Endothelial cell of umbilical vein (primary cell): ENCODE results near the gene GNG10. TPM values are rescaled to one million over a fixed set of nuclear protein-coding genes. Genes with fewer than 3 reads are reported as not detected.

ENCODE experiments used
- BruUV-seq: library from RNA; stranded (reverse); fragments of 400-500 nt; replicated peaks from 2 replicates; lab custom pipeline; 2021; lab: Mats Ljungman, UMichigan
- CTCF ChIA-PET: fragments of 300-600, 350-600 bp; sonication (Branson Sonifier 250); formaldehyde crosslinking; loops from one replicate; lab custom pipeline; 2021; ENCODE audit warnings: antibody characterized with exemption, inconsistent platforms; lab: Charles Lee
- POLR2A ChIA-PET: fragments of 300-600, 350-600 bp; sonication (Branson Sonifier 250); formaldehyde crosslinking; loops from one replicate; lab custom pipeline; 2021; ENCODE audit warnings: antibody characterized with exemption, inconsistent platforms; lab: Charles Lee
- DNase-seq: peaks from one replicate; pipeline ENCODE4 v3.0.0-alpha.2; 2011; ENCODE audit warnings: low read depth, low spot score
- FAIRE-seq: peaks from 2 replicates; lab custom pipeline; 2011; peaks lifted over from hg19 to GRCh38; lab: Jason Lieb, UNC
- H2AFZ ChIP-seq: 2 replicates; pipeline ENCODE4 v1.6.0; 2012; ENCODE audit warnings: low read depth, low read length, control low read depth, inconsistent platforms
- H3K27ac ChIP-seq: 2 replicates; pipeline ENCODE4 v1.5.1; 2011; ENCODE audit warnings: low read depth, mild to moderate bottlenecking, control low read depth, low read length, moderate library complexity; ENCODE audit not compliant: insufficient read depth
- H3K27me3 ChIP-seq, 2 experiments: 2 replicates each; pipeline versions ENCODE4 v1.6.0 to v1.6.1; 2011; ENCODE audit warnings: low read length in 2 of 2, mixed read lengths in 1 of 2; ENCODE audit not compliant: control insufficient read depth in 2 of 2, insufficient read depth in 2 of 2
- H3K36me3 ChIP-seq, 2 experiments: 2 replicates in 1 of 2; 3 replicates in 1 of 2; pipeline ENCODE4 v1.5.1; 2011; ENCODE audit warnings: low read length in 2 of 2, mild to moderate bottlenecking in 1 of 2, moderate library complexity in 1 of 2; ENCODE audit not compliant: control insufficient read depth in 2 of 2, insufficient read depth in 2 of 2; ENCODE audit errors: extremely low read depth in 1 of 2
- H3K4me1 ChIP-seq: 3 replicates; pipeline ENCODE4 v1.5.1; 2011; ENCODE audit warnings: mild to moderate bottlenecking, low read length; ENCODE audit not compliant: control insufficient read depth, insufficient read depth; ENCODE audit errors: extremely low read depth
- H3K4me2 ChIP-seq: 2 replicates; pipeline ENCODE4 v1.6.1; 2011; ENCODE audit warnings: low read length, control low read depth, mixed read lengths; ENCODE audit not compliant: insufficient read depth
- H3K4me3 ChIP-seq, 3 experiments: fragments of 200-600 bp in 1 of 3; sonication (generic), shearing (Covaris generic) in 1 of 3; replicated peaks in 1 of 3; 2 replicates each; pipeline ENCODE4 v1.5.1; 2011 to 2016; ENCODE audit warnings: control low read depth in 3 of 3, low read length in 3 of 3, mild to moderate bottlenecking in 2 of 3, inconsistent platforms in 1 of 3, low read depth in 1 of 3, moderate library complexity in 1 of 3; ENCODE audit not compliant: insufficient read depth in 1 of 3
- H3K79me2 ChIP-seq: 2 replicates; pipeline ENCODE4 v1.6.0; 2012; ENCODE audit warnings: low read length, inconsistent platforms; ENCODE audit not compliant: control insufficient read depth, insufficient read depth
- H3K9ac ChIP-seq: replicated peaks from 2 replicates; pipeline ENCODE3; 2011; ENCODE audit warnings: low read length, control low read depth; ENCODE audit not compliant: insufficient read depth; ENCODE audit errors: extremely low read depth
- H3K9me1 ChIP-seq: replicated peaks from 3 replicates; pipeline ENCODE4 v1.6.0; 2011; ENCODE audit warnings: mild to moderate bottlenecking, low read length; ENCODE audit not compliant: control insufficient read depth, insufficient read depth; ENCODE audit errors: extremely low read depth
- H3K9me3 ChIP-seq: replicated peaks from 2 replicates; pipeline ENCODE4 v1.5.1; 2012; ENCODE audit warnings: low read length, inconsistent platforms; ENCODE audit not compliant: control insufficient read depth, insufficient read depth
- H4K20me1 ChIP-seq: replicated peaks from 2 replicates; pipeline ENCODE3; 2011; ENCODE audit warnings: mild to moderate bottlenecking, low read length; ENCODE audit not compliant: control insufficient read depth, insufficient read depth; ENCODE audit errors: extremely low read depth
- CTCF ChIP-seq, 2 donors: IDR thresholded peaks; 1 replicate in 1 of 2; 2 replicates in 1 of 2; pipeline ENCODE4 v1.5.1; 2011; ENCODE audit warnings: low read length in 2 of 2, mild to moderate bottlenecking in 2 of 2, moderate library complexity in 2 of 2, control low read depth in 1 of 2, inconsistent platforms in 1 of 2, low read depth in 1 of 2; ENCODE audit not compliant: insufficient read depth in 1 of 2; ENCODE audit errors: extremely low read depth in 1 of 2
- FOS ChIP-seq: IDR thresholded peaks from 2 replicates; pipeline ENCODE4 v1.6.1; 2011; ENCODE audit warnings: mild to moderate bottlenecking, low read length, moderate library complexity, borderline replicate concordance; ENCODE audit not compliant: insufficient read depth
- GATA2 ChIP-seq: IDR thresholded peaks from 2 replicates; pipeline ENCODE4 v1.7.0; 2011; ENCODE audit warnings: low read depth, mild to moderate bottlenecking, moderate library complexity, mixed read lengths, low read length; ENCODE audit not compliant: insufficient read length, insufficient read depth
- POLR2A ChIP-seq: IDR thresholded peaks from 2 replicates; pipeline ENCODE4 v1.6.1; 2012; ENCODE audit warnings: low read depth, mild to moderate bottlenecking, control low read depth, low read length
- dilution Hi-C: fragments of 300-500 bp; cut with MboI; formaldehyde crosslinking; loops from one replicate; pipeline ENCODE4 v1.15.0; 2019; ENCODE audit warnings: low sequenced_read_pairs; ENCODE audit not compliant: extremely low pct_ligation_motif_present
- intact Hi-C: fragments of 100-400 bp; cut with micrococcal nuclease; formaldehyde crosslinking; loops from one replicate; pipeline ENCODE4 v1.10.0; 2022
- polyA plus RNA-seq, 4 experiments: library from polyadenylated mRNA; depleted of rRNA in 3 of 4; stranded (reverse) in 3 of 4; unstranded in 1 of 4; fragments of >200 nt; gene quantifications; 2 replicates each; pipeline versions ENCODE4 v1.2.1 to v1.2.3, GENCODE V29; 2011 to 2012; ENCODE audit warnings: missing spikeins in 1 of 4
- total RNA-seq: library from RNA; stranded (reverse); gene quantifications from 2 replicates; pipeline ENCODE4 v1.2.3, GENCODE V29; 2021

The GNG10 gene
- total and polyA plus RNA-seq, 2 donors (not counting 3 experiments of a cell fraction or from before 2014, with no cell fraction given), result 31.9 to 33.0 TPM

DNA sequence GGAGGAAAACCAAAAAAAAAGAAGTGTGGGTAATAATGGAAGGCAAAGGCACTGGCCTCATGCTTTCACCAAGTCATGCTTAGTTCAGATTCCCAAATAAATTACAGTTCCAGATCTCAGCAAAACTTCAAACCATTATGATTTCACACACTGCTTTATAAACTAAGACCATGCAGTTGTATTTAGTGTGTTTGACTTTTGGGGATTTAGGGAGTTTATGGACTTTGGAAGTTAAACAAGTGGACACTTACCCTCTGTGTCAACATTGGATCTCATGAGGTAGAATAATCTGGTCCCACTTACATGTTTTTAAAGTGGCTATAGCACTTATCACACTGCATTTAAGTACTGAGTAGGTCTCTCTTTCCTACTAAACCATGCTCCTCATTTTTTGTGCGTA, 26.5 kb upstream of the GNG10 start:
- H3K4me2 ChIP-seq, result no peak overlapping the region

More for the DNA sequence above, 26.5 kb upstream of the GNG10 start:
- TF ChIP-seq POLR2A, result no peak
- no peak for TF ChIP-seq CTCF (IDR thresholded peaks at IDR 0.05; ENCODE audit: extremely low read depth in 1 of 2, insufficient read depth in 1 of 2, low read depth in 1 of 2, low read length in 2 of 2)
- no peak for TF ChIP-seq GATA2
- TF ChIP-seq FOS, result no peak
- H3K27me3 ChIP-seq, result no peaks in the 10 kb centered on the region
- peaks cover 31% of the 10 kb centered on the region for H3K4me1 ChIP-seq
- H3K9me3 ChIP-seq, result no peaks in the 10 kb centered on the region
- H3K36me3 ChIP-seq, result no peaks in the 10 kb centered on the region
- FAIRE-seq, result no peak
- DNase-seq, result no peak
- BruUV-seq, result no TSS peak
- peaks cover 74% of the 10 kb centered on the region for H3K79me2 ChIP-seq
- dilution Hi-C loops (no loop called here), intact Hi-C loops (loop anchor here (5.0 kb wide), 1 partner anchor 67 kb away; no protein-coding TSS in a partner anchor)
- H4K20me1 ChIP-seq, result peaks cover 8% of the 10 kb centered on the region
- ChIA-PET CTCF (no interaction called here), POLR2A (no interaction called here)
- H3K9ac ChIP-seq, result no peak overlapping the region
- no peaks in the 10 kb centered on the region for H3K9me1 ChIP-seq
- no peak overlapping the region for H3K27ac ChIP-seq
- no peak overlapping the region for H2AFZ ChIP-seq
- no peak overlapping the region for H3K4me3 ChIP-seq
